ENCODE measurements around the gene C19orf33. TPM values are rescaled to one million over a fixed set of nuclear protein-coding genes. Genes with fewer than 3 reads are reported as not detected.
"Not testable (repeated sequence)": the region's sequence is repeated elsewhere in the genome, so short reads cannot be mapped to it uniquely, and the experiment has no call there.

The C19orf33 gene
- 100 and 150 TPM in 2 replicates for total RNA-seq (2021)
- percentile 91 among the genes with signal in this experiment for Bru-seq, nascent RNA
- BruChase-seq, experiment 1, labeled RNA remaining after a 2-hour chase = percentile 91 among the genes with signal in this experiment
- BruChase-seq, experiment 2, labeled RNA remaining after a 6-hour chase = percentile 87 among the genes with signal in this experiment
- long read RNA-seq, transcript C19orf33-202 (4 exons, 520 nt) = minor isoform, 24 of 195 reads
- long read RNA-seq, transcript C19orf33-201 (4 exons, 467 nt) = major isoform, 162 of 195 reads
- long read RNA-seq, partial matches to known transcripts = 1 of 195 reads
- long read RNA-seq, other reads (novel, unspliced or antisense) = 6 of 195 reads

- H3K9me2 ChIP-seq (ENCODE audit: insufficient read depth) = no peaks in the 10 kb centered on the region
- H3K79me2 ChIP-seq (ENCODE audit: low read depth) = peaks cover 41% of the 10 kb centered on the region
- H3K36me3 ChIP-seq (ENCODE audit: low read depth) = peaks cover 3% of the 10 kb centered on the region; the same call in 1 of the 2 replicates
- H3K27me3 ChIP-seq (ENCODE audit: insufficient read depth, low read depth) = no peaks in the 10 kb centered on the region
- no peaks in the 10 kb centered on the region for H3K9me3 ChIP-seq (ENCODE audit: insufficient read depth, low read depth)
- H3K4me2 ChIP-seq = peak within 1 kb of the TSS; percentile 95
- TSS peak; percentile 65 for BruUV-seq (replicated peaks)
- no peak within 1 kb of the TSS for H2AFZ ChIP-seq
- ChIA-PET CTCF (interaction anchor here (0.7 kb wide), 2 partner anchors 70 to 84 kb away, joined by 3 read pairs; partner anchors contain the start of gene GGN), POLR2A (ENCODE audit: unreplicated experiment) (interaction anchor here (0.6 to 1.1 kb wide), 3 partner anchors 13 to 91 kb away, joined by 4 to 12 read pairs (median 4); no protein-coding TSS in a partner anchor)
- peak within 1 kb of the TSS; percentile 94 for H3K27ac ChIP-seq
- H3F3A ChIP-seq (ENCODE audit: insufficient read depth, low read depth) = peaks cover 51% of the 10 kb centered on the region
- H3K4me3 ChIP-seq = peak within 1 kb of the TSS; percentile 72
- TF ChIP-seq CTCF (conservative IDR thresholded peaks at IDR 0.05) (no peak), EZH2 (IDR thresholded peaks at IDR 0.05; ENCODE audit: low read depth) (no peak)
- peaks cover 46% of the 10 kb centered on the region for H3K4me1 ChIP-seq (replicated peaks; ENCODE audit: insufficient read depth)
- intact Hi-C loops (cut with micrococcal nuclease; ENCODE audit: unreplicated experiment) = loop anchor here (2.0 kb wide), 2 partner anchors 13 to 59 kb away; no protein-coding TSS in a partner anchor
- DNase-seq = peak; percentile 88 to 91
- H4K20me1 ChIP-seq (ENCODE audit: insufficient read depth) = peaks cover 3% of the 10 kb centered on the region; the same call in 1 of the 2 replicates
Measured at GRCh38 chr19:38303517-38304351, at the start of gene C19orf33. Gene C19orf33, plus strand, starts transcription at chr19:38304251. Its CDS starts 11 bp downstream, at chr19:38304262.

- CTCF ChIA-PET = no interaction called here
- Histone ChIP-seq H3F3A (ENCODE audit: insufficient read depth, low read depth) (0 out of 2 replicates have a peak, but pooled peaks cover 2% of the 10 kb centered on the region), H3K27me3 (ENCODE audit: insufficient read depth, low read depth) (no peaks in the 10 kb centered on the region), H3K36me3 (ENCODE audit: low read depth) (no peaks in the 10 kb centered on the region), H3K4me1 (replicated peaks; ENCODE audit: insufficient read depth) (peaks cover 6% of the 10 kb centered on the region), H3K4me2 (no peak overlapping the region), H4K20me1 (ENCODE audit: insufficient read depth) (no peaks in the 10 kb centered on the region), H2AFZ (no peak overlapping the region), H3K79me2 (ENCODE audit: low read depth) (no peaks in the 10 kb centered on the region), H3K4me3 (no peak overlapping the region), H3K9me3 (ENCODE audit: insufficient read depth, low read depth) (no peaks in the 10 kb centered on the region), H3K27ac (no peak overlapping the region), H3K9me2 (ENCODE audit: insufficient read depth) (no peaks in the 10 kb centered on the region)
- BruUV-seq (replicated peaks) = no TSS peak
- intact Hi-C loops (cut with micrococcal nuclease; ENCODE audit: unreplicated experiment) = no loop called here
- POLR2A ChIA-PET (ENCODE audit: unreplicated experiment) = interaction anchor here (0.6 kb wide), 1 partner anchor 25 kb away, joined by 6 read pairs; no protein-coding TSS in a partner anchor
- TF ChIP-seq EZH2 (IDR thresholded peaks at IDR 0.05; ENCODE audit: low read depth) = no peak
- no peak for TF ChIP-seq CTCF (conservative IDR thresholded peaks at IDR 0.05)
- DNase-seq = no peak
Measured at GRCh38 chr19:38255383-38256014, 48.6 kb upstream of the C19orf33 start.

- POLR2A ChIA-PET (ENCODE audit: unreplicated experiment); H3K9me3 ChIP-seq (ENCODE audit: insufficient read depth, low read depth); intact Hi-C loops (cut with micrococcal nuclease; ENCODE audit: unreplicated experiment); CTCF ChIA-PET; H3K36me3 ChIP-seq (ENCODE audit: low read depth); H3K27me3 ChIP-seq (ENCODE audit: insufficient read depth, low read depth); H3K4me2 ChIP-seq; H2AFZ ChIP-seq; H3K27ac ChIP-seq; H3K9me2 ChIP-seq (ENCODE audit: insufficient read depth); BruUV-seq (replicated peaks); H3K4me3 ChIP-seq; DNase-seq: not testable (repeated sequence)
- peaks cover 25% of the 10 kb centered on the region for H3K79me2 ChIP-seq (ENCODE audit: low read depth)
- H3K4me1 ChIP-seq (replicated peaks; ENCODE audit: insufficient read depth) = peaks cover 16% of the 10 kb centered on the region
- H3F3A ChIP-seq (ENCODE audit: insufficient read depth, low read depth) = peaks cover 39% of the 10 kb centered on the region
- peaks cover 13% of the 10 kb centered on the region for H4K20me1 ChIP-seq (ENCODE audit: insufficient read depth)
Measured at GRCh38 chr19:38261942-38262341, 42.1 kb upstream of the C19orf33 start.
